KBM-7 (cell line): ENCODE data around the gene NOTCH3.
A peak's percentile ranks its signal among the peaks of the same experiment; 100 is the strongest.

Source experiments
- DNase-seq: peaks from one replicate; pipeline ENCODE4 v3.0.0-alpha.2; 2015
- in situ Hi-C: fragments of 300-500 bp; cut with MboI; formaldehyde crosslinking; loops from 2 replicates; pipeline ENCODE4 v1.14.3; 2020; ENCODE audit warnings: low sequenced_read_pairs, low pct_unique_long_range_greater_than_20kb, mixed read lengths

NOTCH3 gene

GRCh38 chr19:15237759-15238638 is 37.2 kb upstream of the NOTCH3 start:
- DNase-seq = no peak
- in situ Hi-C loops = no loop called here

- in situ Hi-C loops = no loop called here
- DNase-seq = no peak
Observed at GRCh38 chr19:15236886-15237285, 36.1 kb upstream of the NOTCH3 start.

GRCh38 chr19:15235781-15236180 is 35.0 kb upstream of the NOTCH3 start:
- no peak for DNase-seq
- in situ Hi-C loops = no loop called here

GRCh38 chr19:15234431-15235130 is 33.8 kb upstream of the NOTCH3 start:
- in situ Hi-C loops = no loop called here

GRCh38 chr19:15231271-15231670 is 30.5 kb upstream of the NOTCH3 start:
- in situ Hi-C loops = no loop called here
- DNase-seq = no peak

More at GRCh38 chr19:15234431-15235130, 33.8 kb upstream of the NOTCH3 start:
- no peak for DNase-seq

- no peak for DNase-seq
- in situ Hi-C loops = no loop called here
Observed at GRCh38 chr19:15227261-15227660, 26.5 kb upstream of the NOTCH3 start.

- in situ Hi-C loops = no loop called here
- DNase-seq = no peak
Observed at GRCh38 chr19:15225760-15226159, 25.0 kb upstream of the NOTCH3 start.

- in situ Hi-C loops = no loop called here
- no peak for DNase-seq
Observed at GRCh38 chr19:15223649-15224361, 23.0 kb upstream of the NOTCH3 start.

- peak; percentile 93 for DNase-seq
- in situ Hi-C loops = no loop called here
Observed at GRCh38 chr19:15222738-15223648, 22.2 kb upstream of the NOTCH3 start.

- in situ Hi-C loops = no loop called here
- no peak for DNase-seq
Observed at GRCh38 chr19:15220833-15221232, 20.0 kb upstream of the NOTCH3 start.

GRCh38 chr19:15218501-15218900 is 17.7 kb upstream of the NOTCH3 start:
- in situ Hi-C loops = no loop called here
- no peak for DNase-seq

- no peak for DNase-seq
- in situ Hi-C loops = no loop called here
Observed at GRCh38 chr19:15216363-15216762, 15.6 kb upstream of the NOTCH3 start.

GRCh38 chr19:15213715-15214381 is 13.1 kb upstream of the NOTCH3 start:
- in situ Hi-C loops = no loop called here
- no peak for DNase-seq

- in situ Hi-C loops = no loop called here
- DNase-seq = no peak
Observed at GRCh38 chr19:15212711-15213110, 11.9 kb upstream of the NOTCH3 start.

- in situ Hi-C loops = no loop called here
- peak; percentile 57 for DNase-seq
Observed at GRCh38 chr19:15210323-15210781, 9.6 kb upstream of the NOTCH3 start.

GRCh38 chr19:15201374-15202023 is 704 bp upstream of the NOTCH3 start:
- DNase-seq = no peak

GRCh38 chr19:15199661-15200552 is 888 bp downstream of the NOTCH3 start:
- in situ Hi-C loops = no loop called here
- DNase-seq = no peak

More at GRCh38 chr19:15201374-15202023, 704 bp upstream of the NOTCH3 start:
- in situ Hi-C loops = no loop called here
